HEK293 (cell line): ENCODE data around the gene DYNLT2.

Experiments
- CTCF ChIA-PET: fragments of 350-600 bp; formaldehyde crosslinking; extraction: SDS; loops from one replicate; lab custom pipeline; 2021; ENCODE audit warnings: antibody characterized with exemption; lab: Yijun Ruan, JAX
- POLR2A ChIA-PET: fragments of 300-600 bp; formaldehyde crosslinking; extraction: SDS; loops from one replicate; lab custom pipeline; 2020; ENCODE audit warnings: antibody characterized with exemption, inconsistent platforms; lab: Yijun Ruan, JAX
- H3K27ac ChIP-seq: fragments of 200-500 bp; sonication (Bioruptor generic); 2 replicates; pipeline ENCODE4 v1.5.1; 2014; ENCODE audit warnings: low read depth, low read length, control low read depth, inconsistent platforms; ENCODE audit errors: extremely low read depth
- H3K36me3 ChIP-seq, 2 experiments: fragments of 200-500 bp in 1 of 2; sonication (Bioruptor generic) in 1 of 2; 1 replicate in 1 of 2; 2 replicates in 1 of 2; pipeline ENCODE4 v1.5.1; 2014 to 2017; ENCODE audit warnings: inconsistent platforms in 2 of 2, low read length in 2 of 2; ENCODE audit not compliant: control insufficient read depth in 2 of 2, insufficient read depth in 1 of 2
- H3K4me1 ChIP-seq: fragments of 200-500 bp; sonication (Bioruptor generic); 2 replicates; pipeline ENCODE4 v1.5.1; 2014; ENCODE audit warnings: mild to moderate bottlenecking, low read length, inconsistent platforms; ENCODE audit not compliant: control insufficient read depth, insufficient read depth
- H3K4me3 ChIP-seq: 2 replicates; pipeline ENCODE4 v1.5.1; 2011; ENCODE audit warnings: low read depth, mild to moderate bottlenecking, control low read depth, low read length, moderate library complexity
- H3K9me3 ChIP-seq: fragments of 200-500 bp; sonication (Bioruptor generic); 2 replicates; pipeline ENCODE4 v1.5.1; 2014; ENCODE audit warnings: low read depth, low read length, inconsistent platforms; ENCODE audit not compliant: control insufficient read depth, insufficient read depth
- ATF2 ChIP-seq: fragments of 450-650 bp; formaldehyde crosslinking; IDR thresholded peaks from 2 replicates; pipeline ENCODE4 v1.5.1; 2016; ENCODE audit warnings: missing biosample characterization, missing genetic modification characterization, low read depth
- GLIS1 ChIP-seq: fragments of 450-650 bp; formaldehyde crosslinking; IDR thresholded peaks from 2 replicates; pipeline ENCODE4 v1.5.1; 2016; ENCODE audit warnings: missing biosample characterization, missing genetic modification characterization
- HOXD13 ChIP-seq: sonication (generic); formaldehyde crosslinking; IDR thresholded peaks from 2 replicates; pipeline ENCODE4 v1.8.0; 2022; ENCODE audit warnings: missing genetic modification reagents, borderline replicate concordance
- IKZF3 ChIP-seq: fragments of 450-650 bp; IDR thresholded peaks from 2 replicates; pipeline ENCODE4 v1.5.0; 2018; ENCODE audit warnings: missing biosample characterization, mild to moderate bottlenecking, missing genetic modification characterization, moderate library complexity
- PRDM10 ChIP-seq: fragments of 450-650 bp; formaldehyde crosslinking; IDR thresholded peaks from 2 replicates; pipeline ENCODE4 v1.5.1; 2016; ENCODE audit warnings: missing biosample characterization, missing genetic modification characterization
- PRDM4 ChIP-seq: fragments of 450-650 bp; formaldehyde crosslinking; IDR thresholded peaks from 2 replicates; pipeline ENCODE4 v1.5.1; 2017; ENCODE audit warnings: missing biosample characterization, missing genetic modification characterization
- ZBTB1 ChIP-seq: fragments of 450-650 bp; formaldehyde crosslinking; IDR thresholded peaks from 2 replicates; pipeline ENCODE4 v1.5.1; 2016; ENCODE audit warnings: missing biosample characterization, missing genetic modification characterization
- ZBTB26 ChIP-seq: fragments of 450-650 bp; formaldehyde crosslinking; optimal IDR thresholded peaks from 2 replicates; pipeline ENCODE3; 2016; ENCODE audit warnings: missing biosample characterization, mild to moderate bottlenecking, missing genetic modification characterization
- ZBTB44 ChIP-seq: fragments of 450-650 bp; IDR thresholded peaks from 2 replicates; pipeline ENCODE4 v1.5.1; 2018; ENCODE audit warnings: missing biosample characterization, mild to moderate bottlenecking, missing genetic modification characterization
- ZNF133 ChIP-seq: fragments of 450-650 bp; formaldehyde crosslinking; IDR thresholded peaks from 2 replicates; pipeline ENCODE4 v1.5.1; 2016; ENCODE audit warnings: missing biosample characterization, missing genetic modification characterization
- ZNF24 ChIP-seq: fragments of 450-650 bp; formaldehyde crosslinking; IDR thresholded peaks from 2 replicates; pipeline ENCODE4 v1.5.1; 2016; ENCODE audit warnings: missing biosample characterization, missing genetic modification characterization
- ZNF311 ChIP-seq: fragments of 450-650 bp; formaldehyde crosslinking; IDR thresholded peaks from 2 replicates; pipeline ENCODE4 v1.5.1; 2017; ENCODE audit warnings: missing biosample characterization, missing genetic modification characterization, borderline replicate concordance
- ZNF324 ChIP-seq: fragments of 450-650 bp; formaldehyde crosslinking; IDR thresholded peaks from 2 replicates; pipeline ENCODE4 v1.5.1; 2016; ENCODE audit warnings: missing biosample characterization, missing genetic modification characterization
- ZNF514 ChIP-seq: fragments of 450-650 bp; formaldehyde crosslinking; IDR thresholded peaks from 2 replicates; pipeline ENCODE4 v1.5.1; 2016; ENCODE audit warnings: missing biosample characterization, missing genetic modification characterization
- ZNF596 ChIP-seq: fragments of 450-650 bp; IDR thresholded peaks from 2 replicates; pipeline ENCODE4 v1.5.0; 2018; ENCODE audit warnings: missing biosample characterization, mild to moderate bottlenecking, missing genetic modification characterization, moderate library complexity
- ZNF600 ChIP-seq: fragments of 450-650 bp; formaldehyde crosslinking; IDR thresholded peaks from 2 replicates; pipeline ENCODE4 v1.5.1; 2016; ENCODE audit warnings: missing biosample characterization, missing genetic modification characterization
- ZNF701 ChIP-seq: fragments of 450-650 bp; formaldehyde crosslinking; IDR thresholded peaks from 2 replicates; pipeline ENCODE4 v1.5.1; 2016; ENCODE audit warnings: missing biosample characterization, missing genetic modification characterization
- ZNF791 ChIP-seq: fragments of 450-650 bp; formaldehyde crosslinking; IDR thresholded peaks from 2 replicates; pipeline ENCODE4 v1.5.1; 2016; ENCODE audit warnings: missing biosample characterization, missing genetic modification characterization
- ZNF792 ChIP-seq: fragments of 450-650 bp; formaldehyde crosslinking; IDR thresholded peaks from 2 replicates; pipeline ENCODE4 v1.5.1; 2016; ENCODE audit warnings: missing biosample characterization, missing genetic modification characterization

The DYNLT2 gene

GRCh38 chr6:169738204-169738975 is 13.0 kb downstream of the DYNLT2 start:
- Histone ChIP-seq H3K27ac (peak overlapping the region; percentile 18), H3K4me1 (peaks cover 13% of the 10 kb centered on the region), H3K4me3 (no peak overlapping the region), H3K9me3 (no peaks in the 10 kb centered on the region), H3K36me3 (no peaks in the 10 kb centered on the region)
- POLR2A ChIA-PET = interaction anchor here (1.2 kb wide), 1 partner anchor 13 kb away, joined by 3 read pairs; no protein-coding TSS in a partner anchor
- CTCF ChIA-PET = no interaction called here
- no peak for TF ChIP-seq ZNF311 (tag by site-specific recombination)
- no peak for TF ChIP-seq ZNF596 (tag by site-specific recombination)
- no peak for TF ChIP-seq ZNF324
- TF ChIP-seq ZNF514 (tag by site-specific recombination) = no peak
- 0 out of 2 replicates have a peak, but pooled peaks have one; percentile 13 for TF ChIP-seq IKZF3 (tag by site-specific recombination)
- peak; percentile 18; the same call in 1 of the 2 replicates for TF ChIP-seq GLIS1 (tag by site-specific recombination)
- TF ChIP-seq ZBTB1 (tag by site-specific recombination) = no peak
- peak; percentile 29; the same call in 1 of the 2 replicates for TF ChIP-seq ZBTB44 (tag by site-specific recombination)
- no peak for TF ChIP-seq ZBTB26 (tag by site-specific recombination)
- TF ChIP-seq PRDM10 (tag by site-specific recombination) = peak; percentile 56; the same call in 1 of the 2 replicates
- TF ChIP-seq ZNF701 (tag by site-specific recombination) = no peak
- TF ChIP-seq PRDM4 (tag by site-specific recombination) = no peak
- no peak for TF ChIP-seq ZNF791
- TF ChIP-seq ATF2 (tag by site-specific recombination) = no peak
- TF ChIP-seq HOXD13 (CRISPR knock-in tag) = no peak
- TF ChIP-seq ZNF133 (tag by site-specific recombination) = no peak
- no peak for TF ChIP-seq ZNF792 (tag by site-specific recombination)
- TF ChIP-seq ZNF24 (tag by site-specific recombination) = no peak
- TF ChIP-seq ZNF600 (tag by site-specific recombination) = no peak
